Stimulated activated CD4-positive, alpha-beta T cell treated with anti-CD3 and anti-CD28 coated beads, Interleukin-1b, Interleukin-23, amount 100 ng/mL, for 24 hours (primary cell): ENCODE measurements around the gene SLC6A8.

ENCODE experiments used
- DNase-seq, 4 experiments: peaks; one replicate each; pipeline ENCODE4 v3.0.0-alpha.2; 2020; ENCODE audit warnings: low read depth in 4 of 4, low spot score in 1 of 4

Gene SLC6A8

DNA sequence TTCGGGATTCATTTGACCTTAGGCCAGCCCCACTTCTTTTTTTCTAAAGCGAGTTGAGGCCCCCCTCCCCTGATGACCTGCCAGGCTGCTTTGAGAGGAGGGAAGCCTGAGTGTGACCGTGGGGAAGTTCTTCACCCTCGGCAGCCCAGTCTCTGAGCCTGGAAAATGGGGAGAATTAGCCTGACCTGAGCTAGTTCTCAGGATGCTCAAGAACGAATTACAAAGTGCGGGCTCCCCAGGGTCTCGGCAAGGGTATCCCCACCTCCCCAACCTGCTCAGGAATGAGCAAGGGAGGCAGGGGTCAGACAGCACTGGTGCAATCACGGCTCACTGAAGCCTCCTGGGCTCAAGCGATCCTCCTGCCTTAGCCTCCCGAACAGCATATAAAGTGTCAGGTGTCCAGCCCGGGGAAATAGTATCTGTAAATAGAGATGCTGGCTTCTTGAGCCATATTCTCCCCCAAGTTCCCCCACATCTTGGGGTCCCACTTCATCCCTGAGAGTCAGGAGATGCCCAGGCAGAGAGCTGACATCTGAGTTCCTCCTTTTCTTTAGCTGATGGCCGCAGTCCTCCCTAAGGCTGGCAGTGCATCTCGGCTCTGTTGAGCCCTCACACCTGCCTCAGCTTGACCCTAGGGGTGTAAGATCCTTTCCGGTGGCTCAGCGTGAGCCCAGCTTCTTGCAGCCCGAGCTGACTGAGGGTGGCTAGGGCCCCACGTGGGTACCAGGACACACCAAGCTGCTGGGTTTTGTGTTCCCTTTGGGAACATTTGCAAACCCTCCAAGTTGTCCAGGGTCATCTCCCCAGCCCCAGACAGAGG lies 39.2 kb upstream of the SLC6A8 start:
- DNase-seq: no peak

DNA sequence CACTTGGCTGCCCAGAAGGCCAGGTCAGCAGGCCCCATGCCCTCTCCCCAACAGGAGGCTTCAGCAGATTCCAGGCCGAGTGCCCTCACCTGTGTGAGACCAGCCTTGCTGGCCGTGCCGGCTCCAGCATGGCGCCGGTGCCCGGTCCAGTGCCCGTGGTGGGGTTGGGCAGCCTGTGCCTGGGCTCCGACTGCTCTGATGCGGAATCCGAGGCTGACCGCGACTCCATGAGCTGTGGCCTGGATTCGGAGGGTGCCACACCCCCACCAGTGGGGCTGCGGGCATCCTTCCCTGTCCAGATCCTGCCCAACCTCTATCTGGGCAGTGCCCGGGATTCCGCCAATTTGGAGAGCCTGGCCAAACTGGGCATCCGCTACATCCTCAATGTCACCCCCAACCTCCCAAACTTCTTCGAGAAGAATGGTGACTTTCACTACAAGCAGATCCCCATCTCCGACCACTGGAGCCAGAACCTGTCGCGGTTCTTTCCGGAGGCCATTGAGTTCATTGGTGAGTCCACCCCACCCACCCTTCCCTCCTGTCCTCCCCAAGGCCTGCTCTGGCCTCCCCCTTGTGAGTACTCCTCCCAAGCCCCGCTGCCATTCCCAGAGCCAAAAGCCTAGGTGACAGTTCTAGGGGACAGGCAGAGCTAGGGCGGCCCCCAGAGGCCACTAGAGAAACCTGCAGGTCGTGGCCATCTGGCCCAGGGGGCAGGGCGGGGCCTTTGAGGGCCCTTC lies 38.4 kb upstream of the SLC6A8 start:
- no peak for DNase-seq

DNA sequence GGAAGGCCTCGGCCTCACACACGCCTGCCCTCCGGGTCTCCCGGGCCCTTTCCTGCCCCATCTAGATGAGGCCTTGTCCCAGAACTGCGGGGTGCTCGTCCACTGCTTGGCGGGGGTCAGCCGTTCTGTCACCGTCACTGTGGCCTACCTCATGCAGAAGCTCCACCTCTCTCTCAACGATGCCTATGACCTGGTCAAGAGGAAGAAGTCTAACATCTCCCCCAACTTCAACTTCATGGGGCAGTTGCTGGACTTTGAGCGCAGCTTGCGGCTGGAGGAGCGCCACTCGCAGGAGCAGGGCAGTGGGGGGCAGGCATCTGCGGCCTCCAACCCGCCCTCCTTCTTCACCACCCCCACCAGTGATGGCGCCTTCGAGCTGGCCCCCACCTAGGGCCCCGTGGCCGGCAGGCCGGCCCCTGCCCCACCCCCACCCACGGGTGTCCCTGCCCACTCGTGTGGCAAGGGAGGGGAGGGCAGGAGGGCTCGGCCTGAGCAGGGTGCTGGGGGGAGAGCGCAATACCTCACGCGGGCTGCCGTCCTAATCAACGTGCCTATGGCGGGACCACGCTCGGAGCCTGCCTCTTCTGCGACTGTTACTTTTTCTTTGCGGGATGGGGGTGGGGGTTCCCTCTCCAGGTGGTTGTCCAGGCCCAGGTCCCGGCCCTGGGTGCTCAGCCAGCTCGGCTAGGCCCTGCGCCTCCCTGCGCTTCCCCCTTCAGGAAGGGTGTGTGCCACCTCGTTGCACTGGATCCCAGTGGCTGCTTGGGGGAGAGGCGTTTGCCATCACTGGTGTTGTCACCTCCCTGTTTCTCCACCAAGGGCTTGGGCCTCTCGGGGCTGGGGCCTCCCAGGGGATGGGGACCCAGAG lies 37.6 kb upstream of the SLC6A8 start:
- DNase-seq: no peak

DNA sequence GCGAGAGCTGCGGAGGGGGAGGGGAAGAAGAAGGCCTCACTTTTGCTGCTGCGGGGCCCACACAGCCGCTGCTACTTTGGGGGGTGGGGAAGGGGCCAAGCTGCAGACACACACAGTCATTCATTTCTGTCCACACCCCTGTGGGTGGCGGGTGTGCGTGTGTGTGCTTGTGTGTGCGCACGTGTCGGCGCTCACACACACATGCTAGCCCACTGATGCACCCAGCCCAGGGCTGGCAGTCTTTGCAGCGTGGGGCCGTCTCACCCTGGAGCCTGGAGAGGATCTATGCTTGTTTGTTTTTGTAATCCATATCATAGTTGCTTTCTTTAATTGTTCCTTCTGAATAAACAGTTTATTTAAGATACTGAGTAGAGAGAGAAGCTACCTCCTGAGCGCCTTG lies 36.8 kb upstream of the SLC6A8 start:
- no peak for DNase-seq

DNA sequence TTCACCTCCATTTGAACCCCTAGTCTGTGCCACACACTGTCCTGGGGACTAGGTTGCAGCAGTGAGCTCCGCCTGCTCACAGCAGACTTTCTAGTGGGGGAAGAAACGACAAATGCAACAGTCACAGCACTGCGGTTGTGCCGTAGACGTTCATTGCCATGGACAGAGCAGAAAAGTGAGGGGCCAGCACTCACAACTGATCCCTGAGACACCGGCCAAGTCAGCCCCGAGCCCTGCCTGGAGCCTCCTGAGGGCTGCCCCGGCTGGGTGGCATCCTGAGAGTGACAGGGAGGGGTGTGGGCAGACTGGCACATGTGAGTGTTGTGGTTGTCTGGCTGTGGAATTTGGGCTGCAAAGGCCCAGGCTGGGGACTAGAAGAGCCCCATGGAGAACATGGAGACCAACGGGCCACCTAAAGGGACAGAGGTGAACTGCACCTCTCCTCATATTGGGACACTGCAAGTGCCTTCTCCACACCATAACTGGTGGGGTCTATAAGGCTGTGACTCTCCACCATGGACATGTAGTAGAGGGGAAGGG lies 36.1 kb upstream of the SLC6A8 start:
- DNase-seq: no peak

DNA sequence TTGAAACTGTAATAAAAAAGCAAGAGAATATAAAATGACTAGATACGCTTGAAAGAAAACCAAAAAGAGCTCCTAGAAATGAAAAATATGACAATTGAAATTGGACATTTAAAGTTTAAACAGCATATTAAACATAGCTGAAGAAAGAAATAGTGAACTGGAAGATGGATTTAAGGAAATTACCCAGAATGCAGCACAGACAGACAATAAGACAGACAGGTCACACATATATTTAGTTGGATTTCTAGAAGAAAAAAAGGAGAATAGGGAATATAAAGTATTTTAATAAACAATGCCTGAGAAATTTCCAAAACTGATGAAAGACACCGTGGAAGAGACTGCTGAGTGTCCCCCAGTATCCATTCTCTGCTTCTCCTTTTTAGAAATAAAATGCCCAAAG lies 34.2 kb upstream of the SLC6A8 start:
- DNase-seq: no peak

DNA sequence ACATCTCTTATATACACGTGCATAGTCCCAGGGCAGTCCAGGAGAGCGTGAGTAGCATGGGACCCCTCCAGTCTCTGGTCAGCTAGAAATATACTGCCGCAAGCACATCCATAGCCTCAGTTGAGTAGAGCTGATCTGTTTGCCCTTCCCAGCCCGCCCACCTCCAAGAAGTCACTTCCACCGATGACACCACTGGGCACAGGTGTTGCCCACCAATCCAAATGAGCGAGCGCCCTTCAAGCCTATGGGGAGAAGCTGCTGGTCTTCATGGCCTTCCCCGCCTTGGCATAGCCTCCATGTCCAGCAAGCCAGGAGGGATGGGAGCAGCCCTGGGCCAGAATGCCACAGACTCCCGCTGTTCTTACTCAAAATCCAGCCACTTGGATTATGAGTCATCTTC lies 30.6 kb upstream of the SLC6A8 start:
- DNase-seq: no peak

DNA sequence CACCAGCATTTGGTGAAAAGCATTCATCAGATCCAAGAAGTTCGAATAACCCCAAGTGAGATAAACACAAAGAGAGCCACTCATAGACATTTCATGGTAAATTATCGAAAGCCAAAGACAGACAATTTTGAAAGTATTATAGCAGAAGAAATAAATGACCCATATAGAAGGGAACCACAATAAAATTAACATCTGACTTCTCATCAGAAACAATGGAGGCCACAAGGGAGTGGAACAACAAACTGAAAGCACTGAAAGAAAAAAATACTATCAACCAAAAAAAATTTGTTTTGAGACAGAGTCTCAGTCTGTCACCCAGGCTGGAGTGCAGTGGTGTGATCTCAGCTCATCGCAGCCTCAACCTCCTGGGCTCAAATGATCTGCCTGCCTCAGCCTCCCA lies 28.5 kb upstream of the SLC6A8 start:
- no peak for DNase-seq

DNA sequence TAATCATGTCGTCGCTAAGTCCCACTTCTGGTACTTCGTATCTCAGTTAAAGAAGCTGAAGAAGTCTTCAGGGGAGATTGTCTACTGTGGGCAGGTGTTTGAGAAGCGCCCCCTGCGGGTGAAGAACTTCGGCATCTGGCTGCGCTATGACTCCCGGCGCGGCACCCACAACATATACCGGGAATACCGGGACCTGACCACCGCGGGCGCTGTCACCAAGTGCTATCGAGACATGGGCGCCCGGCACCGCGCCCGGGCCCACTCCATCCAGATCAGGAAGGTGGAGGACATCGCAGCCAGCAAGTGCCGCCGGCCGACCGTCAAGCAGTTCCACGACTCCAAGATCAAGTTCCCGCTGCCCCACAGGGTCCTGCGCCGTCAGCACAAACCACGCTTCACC lies 25.5 kb upstream of the SLC6A8 start:
- peak; percentile 28 to 37 (median 34) for DNase-seq

DNA sequence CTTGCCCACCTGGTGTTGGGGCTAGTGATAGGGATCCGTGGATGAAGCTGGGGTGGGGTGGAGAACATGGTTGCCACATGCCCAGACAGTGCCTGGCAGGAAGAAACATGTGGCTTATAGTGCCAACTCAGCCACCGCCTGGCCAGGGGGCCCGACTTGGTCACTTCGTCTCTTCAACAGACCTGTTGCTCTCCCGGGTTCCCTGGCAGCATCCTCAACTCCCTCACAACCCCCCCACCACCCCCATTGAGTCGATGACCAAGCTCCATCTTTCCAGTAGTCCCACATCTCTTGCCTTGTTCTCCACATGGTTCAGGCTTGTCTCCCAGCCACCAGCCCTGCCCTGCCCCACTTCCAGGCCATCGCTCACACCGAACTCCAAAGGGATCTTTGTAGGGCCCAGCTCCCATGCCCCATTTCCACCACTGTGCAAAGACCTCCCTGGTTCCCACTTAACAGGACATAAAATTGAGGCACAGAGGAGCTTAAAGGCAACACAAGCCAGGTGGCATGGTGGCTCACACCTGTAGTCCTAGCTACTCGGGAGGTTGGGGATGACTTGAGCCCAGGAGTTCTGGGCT lies 21.9 kb upstream of the SLC6A8 start:
- no peak for DNase-seq

DNA sequence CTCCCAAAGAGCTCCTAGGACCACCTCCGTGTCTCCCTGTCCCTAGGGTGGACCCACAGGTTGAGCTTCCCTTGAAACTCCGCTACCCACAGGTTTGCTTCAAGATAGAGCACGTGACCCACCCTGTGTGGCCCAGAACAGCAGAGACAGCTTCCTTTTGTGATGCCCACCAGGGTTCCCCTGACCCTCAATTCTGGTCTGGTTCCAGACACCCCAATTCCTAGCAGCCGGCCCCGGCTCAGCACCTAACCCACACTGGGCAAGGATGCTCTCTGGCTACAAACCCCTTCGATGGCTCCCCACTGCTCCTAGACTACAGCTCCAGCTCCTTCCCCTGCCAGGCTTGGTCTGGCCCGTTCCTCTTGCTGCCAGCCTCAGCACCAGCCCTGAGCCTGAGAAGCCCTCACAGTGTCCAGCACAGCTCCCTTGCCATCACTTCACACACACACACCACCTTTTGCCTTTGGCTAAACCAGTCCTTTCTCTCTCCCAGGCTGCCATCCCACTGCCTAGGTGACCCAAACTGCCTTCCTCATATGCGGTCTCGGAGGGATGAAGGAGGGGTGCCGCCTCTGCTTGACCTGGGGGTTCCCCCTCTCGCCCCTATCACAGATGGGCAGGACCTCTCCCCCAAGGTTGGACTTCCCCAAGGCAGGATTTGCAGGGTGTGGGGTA lies 20.3 kb upstream of the SLC6A8 start:
- no peak for DNase-seq

DNA sequence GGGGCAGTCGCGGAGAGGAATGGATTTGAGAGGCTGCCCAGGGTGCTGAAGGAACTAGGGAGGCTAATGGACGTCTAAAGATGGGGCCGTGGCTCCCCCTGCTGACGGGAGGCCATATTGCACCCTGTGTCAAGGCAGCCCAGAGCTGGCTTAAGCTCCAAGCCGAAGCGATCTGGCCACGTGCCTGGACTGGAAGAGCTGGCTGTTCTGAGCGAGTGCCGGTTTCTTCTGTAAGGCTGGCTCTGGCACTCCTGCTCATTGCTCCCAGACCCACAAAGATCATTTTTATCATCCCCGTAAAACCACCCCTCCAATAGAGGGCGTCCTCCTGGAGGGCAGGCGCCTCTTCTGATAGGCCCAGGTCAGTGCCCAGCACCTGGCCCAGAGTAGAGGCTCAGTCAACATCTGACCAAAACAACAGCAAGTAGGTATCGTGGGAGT lies 19.8 kb upstream of the SLC6A8 start:
- peak; percentile 40 to 73 (median 64) for DNase-seq

DNA sequence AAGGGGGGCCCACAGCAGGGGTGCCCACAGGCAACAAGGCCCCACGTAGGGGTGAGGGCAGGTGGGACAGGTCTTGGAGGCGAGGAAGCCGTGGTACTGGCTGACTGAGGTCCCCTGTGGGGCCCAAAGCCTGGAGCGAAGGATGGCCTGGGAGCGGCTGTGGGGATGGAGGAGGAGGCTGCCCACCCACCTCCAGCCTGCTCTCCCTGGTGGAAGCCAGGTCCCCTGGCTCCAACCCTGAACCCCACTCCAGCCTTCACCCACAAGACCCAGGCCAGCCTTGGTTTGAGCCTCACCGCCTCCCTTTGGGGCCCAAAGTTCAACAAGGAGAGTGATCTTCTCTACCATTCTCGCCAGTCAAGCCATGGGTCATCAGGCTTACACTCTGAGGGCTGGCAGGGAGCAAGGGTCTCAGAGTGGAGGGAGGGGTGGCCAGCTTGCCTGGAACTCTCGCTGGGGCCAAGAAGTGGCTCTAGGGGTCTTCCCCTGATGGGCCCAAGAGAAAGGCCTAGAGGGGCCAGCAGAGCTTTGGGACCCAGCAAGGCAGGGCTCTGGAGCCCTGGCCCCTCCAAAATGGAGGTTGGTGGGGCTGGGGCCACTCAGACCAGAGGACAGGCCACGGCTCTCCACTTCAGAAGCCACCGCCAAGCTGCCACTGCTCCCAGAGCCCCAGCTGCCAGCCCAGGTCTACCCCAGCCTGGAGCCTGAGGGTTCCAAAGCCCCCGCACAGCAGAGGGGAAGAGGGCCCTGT lies 19.1 kb upstream of the SLC6A8 start:
- no peak for DNase-seq

DNA sequence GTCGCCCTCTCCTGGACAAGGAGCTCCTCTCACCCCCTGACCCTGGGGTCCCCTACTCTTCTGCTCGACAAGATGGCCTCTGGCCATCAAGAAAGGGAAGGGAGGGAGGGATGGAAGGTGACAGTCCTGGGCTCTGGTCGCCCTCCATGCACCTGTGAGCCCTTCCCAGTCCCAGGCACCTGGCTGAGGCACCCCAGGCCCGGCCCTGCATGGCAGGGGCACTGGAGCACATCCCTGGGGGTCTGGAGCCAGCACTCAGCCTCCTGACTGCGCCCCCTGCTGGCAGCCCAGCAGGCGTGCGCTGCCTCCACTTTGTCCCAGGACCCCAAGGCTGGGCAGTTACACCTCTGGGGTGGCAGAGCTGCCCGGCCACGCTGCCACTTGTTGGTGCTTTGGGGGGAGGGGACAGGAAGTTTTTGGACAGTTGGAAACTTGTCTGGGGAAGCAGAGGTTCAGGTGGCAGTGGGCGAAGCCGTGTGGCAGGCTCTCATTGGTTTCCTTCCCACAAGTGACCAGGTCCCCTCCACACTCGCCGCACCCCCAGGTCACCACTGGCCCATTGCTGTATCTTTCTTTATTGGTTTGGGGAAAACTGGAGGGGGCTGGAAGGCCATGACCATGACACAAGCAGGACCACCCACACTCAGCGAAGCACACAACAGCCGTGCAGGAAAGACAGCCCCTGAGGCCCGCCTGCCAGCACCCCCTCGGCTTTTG lies 18.4 kb upstream of the SLC6A8 start:
- DNase-seq: peak in 2 of 4 experiments; percentile 10 to 45

DNA sequence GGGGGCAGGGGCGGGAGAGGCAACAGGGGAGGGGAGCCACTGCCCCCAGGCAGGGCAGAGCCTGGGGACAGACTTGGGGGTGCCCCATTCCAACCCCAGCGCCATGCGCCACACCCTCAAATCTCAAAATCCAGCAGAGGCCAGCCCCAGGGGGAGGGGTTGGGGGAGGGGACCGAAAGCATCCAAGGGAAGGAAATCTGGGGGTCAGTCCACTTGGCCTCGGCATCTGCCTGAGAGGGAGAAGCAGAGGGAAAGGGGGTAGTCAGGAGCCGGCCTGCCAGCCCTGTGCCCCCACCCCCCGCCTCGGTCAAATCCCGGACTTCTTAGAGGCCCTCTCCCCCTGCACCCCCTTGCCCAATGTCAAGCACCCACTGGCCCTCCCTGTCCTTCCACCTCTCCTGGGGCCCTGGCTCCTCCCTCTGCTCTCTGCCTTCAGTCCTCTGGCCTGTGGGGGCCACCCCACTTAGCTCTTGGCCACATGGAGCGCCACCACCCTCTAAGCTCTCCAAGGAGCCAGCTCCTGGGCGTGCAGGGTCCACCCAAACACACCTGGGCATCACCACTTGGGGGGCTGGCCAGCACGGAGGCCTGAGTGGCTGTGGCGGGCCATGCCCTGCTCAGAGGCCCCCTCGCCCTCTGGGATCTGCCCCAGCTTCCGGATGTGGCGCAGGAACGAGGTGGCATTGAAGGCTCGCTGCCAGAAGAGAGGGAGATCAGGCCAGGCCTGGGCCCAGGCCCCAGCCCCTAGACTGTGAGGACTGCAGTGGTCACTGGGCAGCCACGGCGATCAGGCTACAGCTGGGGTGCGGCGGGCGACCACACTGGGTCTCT lies 17.6 kb upstream of the SLC6A8 start:
- no peak for DNase-seq

DNA sequence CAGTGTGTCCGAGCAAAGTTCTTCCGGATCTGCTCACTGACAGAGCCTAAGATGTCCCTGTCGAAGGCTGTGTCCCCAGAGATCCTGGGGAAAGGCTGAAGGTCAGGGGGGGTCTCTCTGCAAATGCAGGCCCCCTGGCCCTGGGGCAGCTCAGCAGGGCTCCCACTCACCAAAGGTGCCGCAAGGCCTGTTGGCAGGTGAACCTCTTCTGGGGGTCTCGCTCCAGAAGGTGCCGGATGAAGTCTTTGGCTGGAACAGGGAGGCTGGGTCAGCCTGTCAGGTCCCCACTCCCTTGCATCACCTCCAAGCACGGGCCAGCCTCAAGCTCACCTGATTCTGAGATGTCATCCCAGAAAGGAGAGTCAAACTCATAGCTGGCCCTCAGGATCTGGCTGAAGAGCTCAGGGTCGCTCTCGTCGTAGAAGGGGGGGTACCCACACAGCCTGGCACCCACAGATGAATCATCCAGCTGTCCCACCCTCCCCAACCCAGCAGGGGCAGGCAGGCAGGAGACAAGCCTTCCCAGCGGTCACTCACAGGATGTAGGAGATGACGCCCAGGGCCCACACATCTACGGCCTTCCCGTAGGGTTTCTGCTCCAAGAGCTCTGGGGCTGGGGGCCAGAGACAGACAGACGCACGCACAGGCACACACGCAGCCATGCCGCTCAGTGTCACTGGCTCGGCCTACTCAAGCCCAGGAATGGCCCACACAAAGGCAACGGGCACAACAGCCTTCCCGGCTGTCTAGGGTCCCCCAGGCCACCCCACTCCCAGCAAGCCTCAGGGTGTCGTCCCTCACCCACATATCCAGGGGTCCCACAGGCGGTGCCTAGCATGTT lies 16.8 kb upstream of the SLC6A8 start:
- no peak for DNase-seq
